Activated CD8-positive, alpha-beta T cell treated with anti-CD3 and anti-CD28 coated beads, Interleukin-2, amount 10 ng/mL, durations not matched to agents 7 days and 5 days (primary cell): ENCODE measurements around the gene STAB1. TPM values are rescaled to one million over a fixed set of nuclear protein-coding genes. Genes with fewer than 3 reads are reported as not detected.

Experiments used
- ATAC-seq: fragments of 150-1000 bp; cut with Tn5 transposase; one replicate; pipeline ENCODE4 v1.10.0; 2021; ENCODE audit warnings: moderate library complexity
- CTCF ChIA-PET: fragments of 350-600 bp; sonication (Branson Sonifier 250); formaldehyde crosslinking; loops from one replicate; lab custom pipeline; 2021; ENCODE audit warnings: antibody characterized with exemption; lab: Charles Lee
- POLR2A ChIA-PET: fragments of 350-600 bp; sonication (Branson Sonifier 250); formaldehyde crosslinking; loops from one replicate; lab custom pipeline; 2021; ENCODE audit warnings: antibody characterized with exemption; lab: Charles Lee
- DNase-seq: peaks from one replicate; pipeline ENCODE4 v3.0.0-alpha.2; 2020
- H3K27ac Mint-ChIP-seq: one replicate; pipeline ENCODE4 v1.8.0; 2021; ENCODE audit warnings: mild to moderate bottlenecking, mixed read lengths
- H3K27me3 Mint-ChIP-seq: one replicate; pipeline ENCODE4 v1.8.0; 2021; ENCODE audit warnings: low read depth, mixed read lengths
- H3K36me3 Mint-ChIP-seq: one replicate; pipeline ENCODE4 v1.8.0; 2021; ENCODE audit warnings: low read depth, mixed read lengths
- H3K4me1 Mint-ChIP-seq: one replicate; pipeline ENCODE4 v1.8.0; 2021; ENCODE audit warnings: low read depth, mixed read lengths
- H3K4me3 Mint-ChIP-seq: one replicate; pipeline ENCODE4 v1.8.0; 2021; ENCODE audit warnings: mild to moderate bottlenecking, mixed read lengths
- H3K9me3 Mint-ChIP-seq: one replicate; pipeline ENCODE4 v1.8.0; 2022; ENCODE audit warnings: mixed read lengths; ENCODE audit not compliant: insufficient read depth
- total RNA-seq, 2 experiments: library from RNA; stranded (reverse); gene quantifications; one replicate each; pipeline ENCODE4 v1.2.3, GENCODE V29; 2021

Gene STAB1
- total RNA-seq, 2 experiments from 2014 or later, result 0.05 TPM; not detected in 1

DNA sequence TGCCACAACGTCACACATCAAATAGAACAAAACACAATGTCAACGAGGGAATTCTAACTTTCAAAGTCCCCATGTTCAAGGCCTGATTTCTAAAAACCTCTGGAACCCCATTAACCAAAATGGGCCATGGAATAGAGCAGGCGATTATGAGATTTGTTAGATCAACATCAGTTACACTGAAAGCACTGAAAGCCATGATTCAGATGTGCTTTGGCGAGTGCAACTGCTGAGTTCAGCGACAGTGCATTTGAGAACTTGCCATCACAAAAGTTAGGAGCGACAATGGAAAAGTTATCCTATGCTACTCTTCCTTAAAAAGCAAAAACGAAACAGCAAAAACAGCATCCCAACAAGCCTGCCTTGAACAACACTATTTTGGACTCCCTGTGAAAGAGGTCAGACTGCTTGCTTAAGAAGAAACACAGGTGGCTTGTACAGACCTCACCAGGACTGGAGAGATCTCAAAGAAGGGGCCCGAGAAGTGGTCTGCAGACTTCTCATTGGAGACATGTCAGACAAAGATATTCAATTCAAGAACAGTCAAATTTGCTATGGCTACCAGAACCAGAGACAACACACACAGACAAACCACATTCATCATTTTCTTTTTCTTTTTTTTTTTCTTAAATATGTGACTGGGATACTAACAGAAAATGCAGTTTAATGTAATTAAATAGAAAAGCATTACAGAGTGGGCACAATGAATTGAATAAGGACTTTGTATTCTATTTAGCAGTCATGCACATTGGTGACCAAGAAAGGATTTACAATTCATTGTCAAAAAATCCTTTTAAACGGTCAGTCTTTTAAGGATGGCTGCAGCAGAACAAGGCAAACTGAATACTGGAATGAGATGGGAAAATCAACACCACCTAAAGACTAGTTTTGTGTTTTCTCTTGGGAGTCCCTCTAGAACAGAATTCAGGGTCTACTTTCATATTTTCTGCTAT lies 62.1 kb downstream of the STAB1 start:
- ChIA-PET POLR2A (no interaction called here), CTCF (no interaction called here)
- no peaks in the 10 kb centered on the region for H3K4me1 Mint-ChIP-seq

DNA sequence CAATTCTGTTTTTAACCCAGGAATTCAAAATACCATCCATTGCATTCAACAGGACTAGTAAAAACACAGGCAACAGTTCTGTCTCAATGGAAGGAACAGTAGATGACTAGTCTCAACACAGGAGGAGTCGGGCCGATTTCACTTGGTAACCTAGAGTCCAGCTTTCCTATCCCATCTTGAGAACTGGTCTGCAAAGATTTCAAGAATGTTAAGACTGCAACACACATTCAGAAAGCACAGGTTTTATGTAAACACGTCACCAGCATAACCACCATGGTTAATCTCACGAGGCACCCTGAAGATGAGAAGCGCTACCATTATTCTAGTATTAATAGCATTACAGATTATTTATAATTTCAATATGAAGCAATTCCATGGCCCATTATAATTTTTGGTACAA lies 63.3 kb downstream of the STAB1 start:
- Mint-ChIP-seq H3K4me3 (no peak overlapping the region), H3K9me3 (no peaks in the 10 kb centered on the region), H3K27ac (no peak overlapping the region), H3K27me3 (no peaks in the 10 kb centered on the region), H3K4me1 (no peaks in the 10 kb centered on the region), H3K36me3 (peaks cover 66% of the 10 kb centered on the region)
- ChIA-PET POLR2A (interaction anchor here (0.6 kb wide), 2 partner anchors 14 to 161 kb away, joined by 4 read pairs; no protein-coding TSS in a partner anchor), CTCF (no interaction called here)
- DNase-seq, result no peak
- no peak for ATAC-seq

More for the DNA sequence above, 62.1 kb downstream of the STAB1 start:
- ATAC-seq, result no peak
- H3K9me3 Mint-ChIP-seq, result no peaks in the 10 kb centered on the region
- H3K27me3 Mint-ChIP-seq, result no peaks in the 10 kb centered on the region
- no peak for DNase-seq
- H3K4me3 Mint-ChIP-seq, result no peak overlapping the region
- H3K27ac Mint-ChIP-seq, result no peak overlapping the region
- peaks cover 56% of the 10 kb centered on the region for H3K36me3 Mint-ChIP-seq

DNA sequence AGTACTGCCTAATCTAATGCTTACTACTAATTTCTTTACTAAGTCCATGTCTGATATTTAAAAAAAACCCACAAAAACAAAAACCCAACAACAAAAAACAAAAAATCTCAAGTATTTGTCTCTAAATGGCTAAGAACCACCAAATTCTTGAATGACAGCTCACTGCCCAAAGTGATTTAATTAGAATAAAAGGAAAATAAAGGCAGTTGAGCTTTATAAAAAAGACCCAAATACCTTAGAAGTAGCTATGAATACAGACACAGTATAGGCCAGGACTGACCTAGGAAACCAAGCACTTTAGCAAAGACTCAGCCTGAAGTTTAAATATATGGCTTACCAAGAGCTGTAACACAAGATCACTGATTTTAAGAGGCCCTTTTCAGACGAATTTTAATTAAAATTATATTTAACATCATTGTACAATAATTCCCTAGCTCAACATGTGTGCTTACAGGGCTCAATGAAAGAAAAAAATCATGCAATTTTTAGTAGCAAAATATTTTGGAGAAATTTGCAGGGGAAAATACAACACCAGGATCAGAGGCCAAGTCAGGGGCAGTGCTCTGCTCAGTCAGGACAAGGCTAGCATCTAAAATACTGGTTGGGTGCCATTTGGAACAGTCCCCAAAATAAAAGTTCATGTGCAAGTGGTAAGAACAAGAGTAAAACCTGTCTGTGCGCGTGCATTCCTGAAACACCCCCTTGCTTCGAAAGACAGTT lies 66.0 kb downstream of the STAB1 start:
- Mint-ChIP-seq H3K4me3 (no peak overlapping the region), H3K36me3 (peaks cover 54% of the 10 kb centered on the region), H3K4me1 (no peaks in the 10 kb centered on the region), H3K9me3 (no peaks in the 10 kb centered on the region), H3K27ac (no peak overlapping the region), H3K27me3 (no peaks in the 10 kb centered on the region)
- ChIA-PET CTCF (no interaction called here), POLR2A (no interaction called here)
- DNase-seq (no peak), ATAC-seq (no peak)

DNA sequence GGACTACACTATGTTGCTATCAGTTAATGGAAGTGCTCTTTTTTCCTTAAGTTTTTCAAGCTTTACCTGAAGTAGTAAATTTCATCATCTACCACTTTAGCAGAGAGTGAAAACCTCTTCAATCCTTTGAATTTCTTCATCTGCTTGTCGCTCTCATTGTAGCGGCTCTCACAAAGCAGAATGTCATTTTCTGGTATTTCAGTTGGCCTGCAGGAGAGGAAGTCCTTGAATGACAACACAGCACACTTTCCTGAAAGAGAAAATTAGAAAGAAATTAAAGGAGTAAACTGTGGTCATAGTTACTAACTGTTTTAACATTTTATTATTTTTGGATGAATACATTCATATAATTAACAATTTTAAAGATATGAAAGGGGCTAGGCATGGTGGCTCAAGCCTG lies 68.8 kb downstream of the STAB1 start:
- no peaks in the 10 kb centered on the region for H3K9me3 Mint-ChIP-seq
- no peaks in the 10 kb centered on the region for H3K4me1 Mint-ChIP-seq
- POLR2A ChIA-PET, result no interaction called here
- H3K4me3 Mint-ChIP-seq, result no peak overlapping the region
- ATAC-seq, result no peak
- DNase-seq, result no peak
- peaks cover 47% of the 10 kb centered on the region for H3K36me3 Mint-ChIP-seq
- H3K27ac Mint-ChIP-seq, result no peak overlapping the region
- CTCF ChIA-PET, result no interaction called here
- no peaks in the 10 kb centered on the region for H3K27me3 Mint-ChIP-seq

DNA sequence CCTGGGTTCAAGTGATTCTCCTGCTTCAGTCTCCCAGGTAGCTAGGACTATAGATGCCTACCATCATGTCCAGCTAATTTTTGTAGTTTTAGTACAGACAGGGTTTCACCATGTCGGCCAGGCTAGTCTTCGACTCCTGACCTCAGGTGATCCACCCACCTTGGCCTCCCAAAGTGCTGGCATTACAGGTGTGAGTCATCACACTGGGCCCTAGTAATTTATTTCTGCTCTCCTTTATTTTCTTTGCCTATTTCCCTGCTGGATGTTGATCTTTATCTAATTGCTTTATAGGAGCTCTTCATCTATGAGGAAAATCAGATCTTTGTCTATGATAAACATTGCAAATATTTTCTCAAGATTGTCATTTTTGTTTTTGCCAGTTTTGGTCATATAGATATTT lies 72.9 kb downstream of the STAB1 start:
- ChIA-PET POLR2A (no interaction called here), CTCF (no interaction called here)
- Mint-ChIP-seq H3K27me3 (no peaks in the 10 kb centered on the region), H3K9me3 (no peaks in the 10 kb centered on the region), H3K4me3 (no peak overlapping the region), H3K4me1 (no peaks in the 10 kb centered on the region), H3K27ac (no peak overlapping the region), H3K36me3 (peaks cover 30% of the 10 kb centered on the region)
- DNase-seq (no peak), ATAC-seq (no peak)

DNA sequence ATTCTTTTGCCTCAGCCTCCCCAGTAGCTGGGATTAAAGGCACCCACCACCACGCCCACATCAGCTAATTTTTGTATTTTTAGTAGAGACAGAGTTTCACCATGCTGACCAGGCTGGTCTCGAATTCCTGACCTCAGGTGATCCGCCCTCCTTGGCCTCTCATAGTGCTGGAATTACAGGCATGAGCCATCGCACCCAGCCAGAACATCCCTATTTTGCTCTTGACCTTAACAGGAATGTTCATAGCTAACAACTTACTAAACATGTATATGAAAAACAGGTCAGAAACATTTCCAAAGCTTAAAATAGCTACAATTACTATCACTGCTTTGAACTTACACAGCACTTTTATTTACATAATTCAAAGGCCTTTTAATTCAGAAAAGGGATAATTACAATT lies 74.9 kb downstream of the STAB1 start:
- Mint-ChIP-seq H3K27ac (no peak overlapping the region), H3K36me3 (peaks cover 34% of the 10 kb centered on the region)
- CTCF ChIA-PET, result no interaction called here

DNA sequence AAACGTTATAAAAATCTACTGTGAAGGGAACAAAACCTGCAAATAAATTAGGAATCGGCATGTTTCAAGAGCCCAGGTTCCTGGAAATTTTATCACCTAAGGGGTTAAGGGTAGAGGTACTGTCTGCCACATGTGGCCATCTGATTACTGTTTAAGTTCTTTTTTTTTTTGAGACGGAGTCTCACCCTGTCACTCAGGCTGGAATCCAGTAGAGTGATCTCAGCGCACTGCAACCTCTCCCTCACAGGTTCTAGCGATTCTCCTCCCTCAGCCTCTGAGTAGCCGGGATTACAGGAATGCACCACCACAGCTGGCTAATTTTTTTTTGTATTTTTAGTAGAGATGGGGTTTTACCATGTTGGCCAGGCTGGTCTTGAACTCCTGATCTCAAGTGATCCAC lies 77.1 kb downstream of the STAB1 start:
- no peak for DNase-seq
- Mint-ChIP-seq H3K4me1 (no peaks in the 10 kb centered on the region), H3K9me3 (no peaks in the 10 kb centered on the region), H3K27me3 (no peaks in the 10 kb centered on the region), H3K4me3 (no peak overlapping the region), H3K36me3 (peaks cover 41% of the 10 kb centered on the region), H3K27ac (no peak overlapping the region)
- ATAC-seq, result no peak
- ChIA-PET CTCF (no interaction called here), POLR2A (no interaction called here)

More for the DNA sequence above, 74.9 kb downstream of the STAB1 start:
- ATAC-seq (no peak), DNase-seq (no peak)
- H3K4me3 Mint-ChIP-seq, result no peak overlapping the region
- no peaks in the 10 kb centered on the region for H3K27me3 Mint-ChIP-seq
- H3K4me1 Mint-ChIP-seq, result no peaks in the 10 kb centered on the region
- no peaks in the 10 kb centered on the region for H3K9me3 Mint-ChIP-seq
- POLR2A ChIA-PET, result interaction anchor here (1.2 kb wide), 1 partner anchor 350 kb away, joined by 3 read pairs; no protein-coding TSS in a partner anchor

Other genes starting within 250 kb of the STAB1 start
- 10 to 100 TPM; 90.7 to 91.9 TPM for gene PPM1M, start 249.6 kb upstream of the STAB1 start, total RNA-seq
- 100 to 1,000 TPM; 131 TPM for gene WDR82, start 216.7 kb upstream of the STAB1 start, total RNA-seq
- 10 to 100 TPM; 24.7 to 25.6 TPM for gene GLYCTK, start 207.5 kb upstream of the STAB1 start, total RNA-seq
- 10 to 100 TPM; 18.1 to 20.2 TPM for gene DNAH1, start 179.0 kb upstream of the STAB1 start, total RNA-seq
- gene BAP1, start 85.3 kb upstream of the STAB1 start, total RNA-seq, result 100 to 1,000 TPM in 1 of 2 experiments, 10 to 100 TPM in 1; 95.6 to 105 TPM
- 10 to 100 TPM; 14.6 to 16.2 TPM for gene PHF7, start 84.7 kb upstream of the STAB1 start, total RNA-seq
- gene SEMA3G, start 50.2 kb upstream of the STAB1 start, total RNA-seq, result under 1 TPM; 0.13 to 0.21 TPM
- 1 to 10 TPM in 1 of 2 experiments, under 1 TPM in 1; 0.84 to 2.1 TPM for gene TNNC1, start 41.3 kb upstream of the STAB1 start, total RNA-seq
- 10 to 100 TPM; 77.2 to 82.6 TPM for gene NISCH, start 39.7 kb upstream of the STAB1 start, total RNA-seq
- gene NT5DC2, start 38.5 kb downstream of the STAB1 start, total RNA-seq, result 10 to 100 TPM; 52.8 to 53.1 TPM
- 10 to 100 TPM in 1 of 2 experiments, 1 to 10 TPM in 1; 9.0 to 15.1 TPM for gene UQCC5, start 41.3 kb downstream of the STAB1 start, total RNA-seq
- 10 to 100 TPM; 83.2 to 91.8 TPM for gene PBRM1, start 190.6 kb downstream of the STAB1 start, total RNA-seq
- gene GNL3, start 190.7 kb downstream of the STAB1 start, total RNA-seq, result 10 to 100 TPM; 85.5 to 86.2 TPM
- gene GLT8D1, start 210.5 kb downstream of the STAB1 start, total RNA-seq, result 10 to 100 TPM; 36.4 to 38.2 TPM
- 100 to 1,000 TPM in 1 of 2 experiments, 10 to 100 TPM in 1; 96.1 to 105 TPM for gene SPCS1, start 210.8 kb downstream of the STAB1 start, total RNA-seq